HepG2 (cell line): ENCODE results near the gene MARK2. TPM values are rescaled to one million over a fixed set of nuclear protein-coding genes. Genes with fewer than 3 reads are reported as not detected.

Experiments
- CEBPG ChIP-seq: IDR thresholded peaks from 2 replicates; pipeline ENCODE4 v1.6.1; 2016
- CREM ChIP-seq, 2 experiments: sonication (generic) in 1 of 2; formaldehyde crosslinking in 1 of 2; IDR thresholded peaks; 2 replicates each; pipeline versions ENCODE4 v1.4.0 to v1.6.1; 2016 to 2020; ENCODE audit warnings: antibody characterized with exemption in 1 of 2, mild to moderate bottlenecking in 1 of 2, missing genetic modification reagents in 1 of 2
- DRAP1 ChIP-seq: IDR thresholded peaks from 2 replicates; pipeline ENCODE4 v1.6.1; 2016; ENCODE audit warnings: missing genetic modification reagents, missing compliant biosample characterization
- EHMT2 ChIP-seq: fragments of 200-600 bp; sonication (generic); IDR thresholded peaks from 2 replicates; pipeline ENCODE4 v1.7.0; 2017; ENCODE audit warnings: antibody characterized with exemption, low read depth, low read length, borderline replicate concordance
- IRF9 ChIP-seq: sonication (generic); formaldehyde crosslinking; IDR thresholded peaks from 2 replicates; pipeline ENCODE4 v1.8.0; 2022; ENCODE audit warnings: missing genetic modification reagents, mild to moderate bottlenecking, borderline replicate concordance
- JUNB ChIP-seq: sonication (generic); formaldehyde crosslinking; IDR thresholded peaks from 2 replicates; pipeline ENCODE4 v1.8.0; 2022; ENCODE audit warnings: missing genetic modification reagents, mild to moderate bottlenecking, borderline replicate concordance
- LCORL ChIP-seq, 2 experiments: fragments of 450-650 bp in 1 of 2; sonication (generic) in 1 of 2; formaldehyde crosslinking in 1 of 2; IDR thresholded peaks; 2 replicates each; pipeline versions ENCODE4 v1.5.0 to v1.6.1; 2017 to 2020; ENCODE audit warnings: antibody characterized with exemption in 1 of 2, missing genetic modification reagents in 1 of 2
- NFE2 ChIP-seq: sonication (generic); formaldehyde crosslinking; IDR thresholded peaks from 2 replicates; pipeline ENCODE4 v1.4.0; 2020; ENCODE audit warnings: missing genetic modification reagents
- NPAS2 ChIP-seq: sonication (generic); formaldehyde crosslinking; IDR thresholded peaks from 2 replicates; pipeline ENCODE4 v1.8.0; 2022; ENCODE audit warnings: mild to moderate bottlenecking, missing genetic modification reagents, borderline replicate concordance
- PCBP2 ChIP-seq: fragments of 200-400 bp; formaldehyde crosslinking; optimal IDR thresholded peaks from 2 replicates; pipeline ENCODE3; 2018; ENCODE audit warnings: low read length, low read depth; ENCODE audit not compliant: poor library complexity, severe bottlenecking
- PREB ChIP-seq: sonication (generic); formaldehyde crosslinking; IDR thresholded peaks from 2 replicates; pipeline ENCODE4 v1.4.0; 2020; ENCODE audit warnings: missing genetic modification reagents
- RARA ChIP-seq: IDR thresholded peaks from 2 replicates; pipeline ENCODE4 v1.6.1; 2016; ENCODE audit warnings: missing genetic modification reagents, missing compliant biosample characterization
- RFX3 ChIP-seq: IDR thresholded peaks from 2 replicates; pipeline ENCODE4 v1.6.1; 2016; ENCODE audit warnings: missing biosample characterization, missing genetic modification reagents
- SCMH1 ChIP-seq: sonication (generic); formaldehyde crosslinking; IDR thresholded peaks from 2 replicates; pipeline ENCODE4 v1.9.0; 2021; ENCODE audit warnings: missing genetic modification reagents, mild to moderate bottlenecking, borderline replicate concordance
- SRY ChIP-seq: sonication (generic); formaldehyde crosslinking; IDR thresholded peaks from 2 replicates; pipeline ENCODE4 v1.8.0; 2022; ENCODE audit warnings: mild to moderate bottlenecking, missing genetic modification reagents
- ZBTB38 ChIP-seq: sonication (generic); formaldehyde crosslinking; IDR thresholded peaks from 2 replicates; pipeline ENCODE4 v1.5.1; 2020; ENCODE audit warnings: mild to moderate bottlenecking, missing genetic modification reagents
- ZFY ChIP-seq: sonication (generic); formaldehyde crosslinking; IDR thresholded peaks from 2 replicates; pipeline ENCODE4 v1.4.0; 2020; ENCODE audit warnings: missing genetic modification reagents
- ZNF143 ChIP-seq: sonication (generic); formaldehyde crosslinking; IDR thresholded peaks from 2 replicates; pipeline ENCODE4 v1.4.0; 2020; ENCODE audit warnings: missing genetic modification reagents
- ZNF225 ChIP-seq: sonication (generic); formaldehyde crosslinking; IDR thresholded peaks from 2 replicates; pipeline ENCODE4 v1.4.0; 2020; ENCODE audit warnings: mild to moderate bottlenecking, missing genetic modification reagents
- ZNF343 ChIP-seq: sonication (generic); formaldehyde crosslinking; IDR thresholded peaks from 2 replicates; pipeline ENCODE4 v1.4.0; 2020; ENCODE audit warnings: mild to moderate bottlenecking, missing genetic modification reagents
- ZNF431 ChIP-seq: sonication (generic); formaldehyde crosslinking; IDR thresholded peaks from 2 replicates; pipeline ENCODE4 v1.9.0; 2022; ENCODE audit warnings: missing genetic modification reagents, low read depth, mild to moderate bottlenecking, borderline replicate concordance
- ZNF496 ChIP-seq: sonication (generic); formaldehyde crosslinking; IDR thresholded peaks from 2 replicates; pipeline ENCODE4 v1.8.1; 2023; ENCODE audit warnings: mild to moderate bottlenecking, moderate library complexity, missing genetic modification reagents; ENCODE audit not compliant: insufficient replicate concordance
- ZNF546 ChIP-seq: sonication (generic); formaldehyde crosslinking; conservative IDR thresholded peaks from 2 replicates; pipeline ENCODE4 v1.8.1; 2023; ENCODE audit warnings: mild to moderate bottlenecking, missing genetic modification reagents
- ZNF547 ChIP-seq: sonication (generic); formaldehyde crosslinking; IDR thresholded peaks from 2 replicates; pipeline ENCODE4 v1.5.1; 2020; ENCODE audit warnings: mild to moderate bottlenecking, missing genetic modification reagents
- ZNF569 ChIP-seq: sonication (generic); formaldehyde crosslinking; IDR thresholded peaks from 2 replicates; pipeline ENCODE4 v1.5.0; 2020; ENCODE audit warnings: mild to moderate bottlenecking, missing genetic modification reagents, moderate library complexity, borderline replicate concordance
- ZNF672 ChIP-seq: sonication (generic); formaldehyde crosslinking; IDR thresholded peaks from 2 replicates; pipeline ENCODE4 v1.8.1; 2022; ENCODE audit warnings: missing genetic modification reagents
- ZNF75D ChIP-seq: sonication (generic); formaldehyde crosslinking; IDR thresholded peaks from 2 replicates; pipeline ENCODE4 v1.8.1; 2023; ENCODE audit warnings: missing genetic modification reagents, mild to moderate bottlenecking, borderline replicate concordance
- polyA plus RNA-seq, 8 experiments: library from polyadenylated mRNA; depleted of rRNA in 3 of 8; stranded (reverse) in 7 of 8; unstranded in 1 of 8; fragments of >200 nt; fragmentation: Illumina TruSeq in 4 of 8; extraction: Trizol in 4 of 8; gene quantifications; 2 replicates each; pipeline versions ENCODE4 v1.2.1 to v1.2.3, GENCODE V29; 2011 to 2016; ENCODE audit warnings: low read depth in 4 of 8, missing spikeins in 1 of 8, mixed read lengths in 1 of 8; ENCODE audit not compliant: insufficient read depth in 1 of 8
- total RNA-seq, 5 experiments: library from RNA; depleted of rRNA; stranded (reverse); fragments of >200 nt; fragmentation: Illumina TruSeq; extraction: Trizol; gene quantifications; 2 replicates each; pipeline ENCODE4 v1.2.3, GENCODE V29; 2016; ENCODE audit warnings: low read depth in 1 of 5

Gene MARK2
- total and polyA plus RNA-seq, 2 of the 13 experiments (the other 11 are each of a cell fraction or from before 2014, with no cell fraction given): 13.5 to 13.9 TPM

DNA sequence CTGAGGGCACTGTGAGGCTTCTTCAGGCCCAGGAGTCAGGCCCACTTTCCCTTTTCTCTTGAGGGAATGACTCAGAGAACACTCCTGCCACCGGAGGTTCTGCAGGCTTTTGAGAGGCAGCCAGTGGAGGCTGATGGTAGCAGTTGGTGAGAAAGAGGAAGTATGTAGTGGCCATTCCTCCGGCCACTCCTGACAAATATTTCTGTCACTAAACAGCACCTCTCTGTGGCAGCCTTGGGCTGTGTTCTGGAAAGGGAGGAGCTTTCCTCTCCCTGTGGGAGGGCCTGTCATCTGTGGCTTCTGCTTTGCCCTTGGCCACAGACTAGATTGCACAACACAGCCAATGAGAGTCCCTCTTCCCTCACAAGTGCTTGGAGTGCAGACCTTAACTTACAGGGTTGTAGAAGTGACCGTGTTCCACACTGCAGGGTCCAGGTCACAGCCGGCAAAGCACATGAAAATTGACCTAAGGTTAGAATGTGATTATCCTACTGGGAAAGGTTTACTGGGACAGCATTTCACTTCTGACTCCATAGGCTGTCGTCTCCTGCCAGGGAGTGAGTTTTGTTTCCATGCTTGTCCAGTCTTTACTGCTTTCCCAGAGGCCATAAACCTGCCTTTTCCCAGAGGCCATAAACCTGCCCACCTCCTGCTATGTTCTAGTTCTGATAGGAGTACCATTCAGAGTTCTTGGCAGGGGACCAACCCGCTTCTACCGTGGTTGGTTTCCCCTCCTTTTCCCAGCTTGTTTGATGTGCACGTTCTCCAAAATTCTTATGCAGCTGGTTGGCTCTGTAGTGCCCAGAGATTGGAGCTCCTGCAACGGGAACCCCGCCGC, 33.3 kb downstream of the MARK2 start (continued):
- TF ChIP-seq ZNF569 (CRISPR knock-in tag) (no peak), SRY (CRISPR knock-in tag) (no peak), LCORL (IDR thresholded peaks at IDR 0.05) (no peak), LCORL (CRISPR knock-in tag; IDR thresholded peaks at IDR 0.05) (peak; percentile 88), EHMT2 (no peak), ZNF75D (CRISPR knock-in tag) (no peak), RARA (CRISPR knock-in tag) (peak; percentile 78), ZNF547 (CRISPR knock-in tag) (no peak), JUNB (CRISPR knock-in tag) (no peak), ZBTB38 (CRISPR knock-in tag) (peak; percentile 72; the same call in 1 of the 2 replicates), NFE2 (no peak), ZNF225 (CRISPR knock-in tag) (no peak), ZNF672 (CRISPR knock-in tag) (no peak), CREM (IDR thresholded peaks at IDR 0.05) (peak; percentile 15; the same call in 1 of the 2 replicates), CREM (CRISPR knock-in tag; IDR thresholded peaks at IDR 0.05) (no peak), ZNF496 (CRISPR knock-in tag) (no peak), PREB (CRISPR knock-in tag) (no peak), ZNF343 (no peak), IRF9 (peak; percentile 53; the same call in 1 of the 2 replicates), DRAP1 (peak; percentile 67), NPAS2 (CRISPR knock-in tag) (no peak), SCMH1 (CRISPR knock-in tag) (no peak), CEBPG (CRISPR knock-in tag) (peak; percentile 100), PCBP2 (no peak), ZFY (CRISPR knock-in tag) (peak; percentile 59; the same call in 1 of the 2 replicates), ZNF431 (no peak), RFX3 (CRISPR knock-in tag) (no peak), ZNF546 (no peak), ZNF143 (CRISPR knock-in tag) (no peak)
